H9 (cell line): Measurements from ENCODE around the gene DRD4. TPM values are rescaled to one million over a fixed set of nuclear protein-coding genes. Genes with fewer than 3 reads are reported as not detected.

Source experiments
- DNase-seq: peaks from one replicate; pipeline ENCODE4 v3.0.0-alpha.2; 2017
- H2AFZ ChIP-seq: one replicate; pipeline ENCODE4 v1.6.1; 2013; ENCODE audit warnings: mild to moderate bottlenecking, low read length, control low read depth, moderate library complexity
- H2AK5ac ChIP-seq: 2 replicates; pipeline ENCODE4 v1.6.1; 2013; ENCODE audit warnings: low read length, control low read depth, mixed read lengths; ENCODE audit not compliant: insufficient read length
- H2BK120ac ChIP-seq: one replicate; pipeline ENCODE4 v1.6.1; 2013; ENCODE audit warnings: low read depth, mild to moderate bottlenecking, low read length, control low read depth, inconsistent platforms; ENCODE audit not compliant: poor library complexity, severe bottlenecking
- H2BK12ac ChIP-seq: 2 replicates; pipeline ENCODE4 v1.6.1; 2013; ENCODE audit warnings: low read length, control low read depth, mixed read lengths, low read depth; ENCODE audit not compliant: insufficient read length
- H2BK15ac ChIP-seq: 2 replicates; pipeline ENCODE4 v1.6.1; 2013; ENCODE audit warnings: low read depth, low read length, control low read depth
- H2BK20ac ChIP-seq: one replicate; pipeline ENCODE4 v1.6.1; 2013; ENCODE audit warnings: low read depth, mild to moderate bottlenecking, low read length, control low read depth, inconsistent platforms; ENCODE audit not compliant: poor library complexity, severe bottlenecking
- H2BK5ac ChIP-seq: 2 replicates; pipeline ENCODE4 v1.6.1; 2013; ENCODE audit warnings: low read length, control low read depth, mixed read lengths; ENCODE audit not compliant: insufficient read length
- H3K14ac ChIP-seq: 2 replicates; pipeline ENCODE4 v1.6.1; 2013; ENCODE audit warnings: low read length, control low read depth; ENCODE audit not compliant: insufficient read depth
- H3K18ac ChIP-seq: 2 replicates; pipeline ENCODE4 v1.6.1; 2013; ENCODE audit warnings: low read depth, mild to moderate bottlenecking, mixed read lengths, low read length, control low read depth; ENCODE audit not compliant: insufficient read length
- H3K23ac ChIP-seq: 2 replicates; pipeline ENCODE4 v1.6.1; 2013; ENCODE audit warnings: low read length, control low read depth, mixed read lengths, low read depth; ENCODE audit not compliant: insufficient read length
- H3K23me2 ChIP-seq: 2 replicates; pipeline ENCODE4 v1.6.1; 2013; ENCODE audit warnings: low read depth, mild to moderate bottlenecking, mixed read lengths, low read length, control low read depth; ENCODE audit not compliant: insufficient read length, poor library complexity, severe bottlenecking
- H3K27ac ChIP-seq: 2 replicates; pipeline ENCODE4 v1.5.1; 2013; ENCODE audit warnings: low read length, control low read depth, mixed read lengths, low read depth; ENCODE audit not compliant: insufficient read length
- H3K27me3 ChIP-seq: 2 replicates; pipeline ENCODE4 v1.6.1; 2013; ENCODE audit warnings: low read length, control low read depth, inconsistent platforms; ENCODE audit not compliant: insufficient read depth
- H3K4ac ChIP-seq: 2 replicates; pipeline ENCODE4 v1.6.1; 2013; ENCODE audit warnings: low read depth, mild to moderate bottlenecking, control low read depth, inconsistent platforms, low read length, moderate library complexity
- H3K4me1 ChIP-seq: 2 replicates; pipeline ENCODE4 v1.6.1; 2013; ENCODE audit warnings: low read length, control low read depth, inconsistent platforms; ENCODE audit not compliant: insufficient read depth
- H3K4me2 ChIP-seq: 2 replicates; pipeline ENCODE4 v1.6.1; 2013; ENCODE audit warnings: low read length, control low read depth, mixed read lengths; ENCODE audit not compliant: insufficient read length, insufficient read depth
- H3K56ac ChIP-seq: 2 replicates; pipeline ENCODE4 v1.6.1; 2013; ENCODE audit warnings: low read depth, mild to moderate bottlenecking, mixed read lengths, low read length, control low read depth; ENCODE audit not compliant: insufficient read length
- H3K79me1 ChIP-seq: 2 replicates; pipeline ENCODE4 v1.6.1; 2013; ENCODE audit warnings: low read depth, mild to moderate bottlenecking, moderate library complexity, low read length, control low read depth, inconsistent platforms; ENCODE audit not compliant: insufficient read depth, poor library complexity, severe bottlenecking
- H3K79me2 ChIP-seq: 2 replicates; pipeline ENCODE4 v1.6.1; 2013; ENCODE audit warnings: low read length, control low read depth, inconsistent platforms; ENCODE audit not compliant: insufficient read depth
- H3K9ac ChIP-seq: 2 replicates; pipeline ENCODE4 v1.6.1; 2013; ENCODE audit warnings: low read length, control low read depth, mixed read lengths; ENCODE audit not compliant: insufficient read length; ENCODE audit errors: extremely low read depth
- H3K9me3 ChIP-seq: one replicate; pipeline ENCODE4 v1.6.1; 2013; ENCODE audit warnings: low read depth, low read length, inconsistent platforms; ENCODE audit not compliant: control insufficient read depth
- H3T11ph ChIP-seq: one replicate; pipeline ENCODE4 v1.6.1; 2013; ENCODE audit warnings: mild to moderate bottlenecking, low read length, control low read depth, inconsistent platforms
- H4K20me1 ChIP-seq: one replicate; pipeline ENCODE4 v1.6.1; 2013; ENCODE audit not compliant: control insufficient read depth, insufficient read length, insufficient read depth
- H4K5ac ChIP-seq: 2 replicates; pipeline ENCODE4 v1.6.1; 2013; ENCODE audit warnings: low read depth, mild to moderate bottlenecking, mixed read lengths, low read length, control low read depth; ENCODE audit not compliant: insufficient read length
- H4K8ac ChIP-seq: replicated peaks from 2 replicates; pipeline ENCODE4 v1.6.1; 2013; ENCODE audit warnings: low read length, control low read depth, mixed read lengths, low read depth; ENCODE audit not compliant: insufficient read length
- H4K91ac ChIP-seq: 2 replicates; pipeline ENCODE4 v1.6.1; 2013; ENCODE audit warnings: low read depth, mild to moderate bottlenecking, moderate library complexity, mixed read lengths, low read length, control low read depth; ENCODE audit not compliant: insufficient read length
- H3K27ac Mint-ChIP-seq, 3 experiments: 2 replicates in 2 of 3; 3 replicates in 1 of 3; pipeline ENCODE4 v1.8.0; 2020 to 2021; ENCODE audit warnings: mixed read lengths in 3 of 3, mild to moderate bottlenecking in 1 of 3, moderate library complexity in 1 of 3
- H3K27me3 Mint-ChIP-seq: 2 replicates; pipeline ENCODE4 v1.8.0; 2021; ENCODE audit warnings: low read depth, mild to moderate bottlenecking, moderate library complexity, mixed read lengths
- H3K36me3 Mint-ChIP-seq, 3 experiments: 2 replicates in 2 of 3; 3 replicates in 1 of 3; pipeline ENCODE4 v1.8.0; 2020 to 2021; ENCODE audit warnings: low read depth in 3 of 3, mixed read lengths in 3 of 3; ENCODE audit not compliant: insufficient read depth in 1 of 3
- H3K4me1 Mint-ChIP-seq, 2 experiments: 2 replicates each; pipeline ENCODE4 v1.8.0; 2020; ENCODE audit warnings: mixed read lengths in 2 of 2
- H3K4me3 Mint-ChIP-seq, 2 experiments: 2 replicates in 1 of 2; 3 replicates in 1 of 2; pipeline ENCODE4 v1.8.0; 2020 to 2021; ENCODE audit warnings: mild to moderate bottlenecking in 2 of 2, mixed read lengths in 2 of 2, moderate library complexity in 1 of 2
- H3K9me3 Mint-ChIP-seq, 2 experiments: 2 replicates in 1 of 2; 3 replicates in 1 of 2; pipeline ENCODE4 v1.8.0; 2020; ENCODE audit warnings: mild to moderate bottlenecking in 2 of 2, mixed read lengths in 2 of 2, moderate library complexity in 1 of 2
- CTCF ChIP-seq: fragments of 200-600 bp; sonication (generic); conservative IDR thresholded peaks from 3 replicates; pipeline ENCODE4 v1.8.0; 2021; ENCODE audit warnings: antibody characterized with exemption, mild to moderate bottlenecking
- WGBS: extraction: QIAGEN DNeasy Blood & Tissue Kit; methylation state at CpG from one replicate; pipeline ENCODE4 v1.1.7; 2013; ENCODE audit warnings: missing lambda C conversion rate, low lambda C conversion rate, mixed read lengths; ENCODE audit not compliant: insufficient read length; ENCODE audit errors: extremely low coverage; 5-methylcytosine and 5-hydroxymethylcytosine counted together
- total RNA-seq: library from RNA; stranded (reverse); gene quantifications from 2 replicates; pipeline ENCODE4 v1.2.1, GENCODE V29; 2021

Gene DRD4
- total RNA-seq, 1 experiment from 2014 or later = 6.8 TPM

GRCh38 chr11:617199-617911, 19.7 kb upstream of the DRD4 start:
- Histone ChIP-seq H2BK20ac (no peak overlapping the region), H3K4me1 (no peaks in the 10 kb centered on the region), H3K56ac (no peak overlapping the region), H4K20me1 (no peaks in the 10 kb centered on the region), H2BK120ac (no peak overlapping the region), H4K91ac (no peak overlapping the region), H4K8ac (no peak overlapping the region), H3K14ac (no peak overlapping the region), H3K4ac (no peak overlapping the region), H2AK5ac (no peak overlapping the region), H2AFZ (no peak overlapping the region), H3K23me2 (peaks cover 4% of the 10 kb centered on the region), H3K9me3 (no peaks in the 10 kb centered on the region), H3K23ac (no peak overlapping the region), H3K27ac (no peak overlapping the region), H3K79me2 (no peaks in the 10 kb centered on the region), H2BK12ac (no peak overlapping the region), H2BK5ac (no peak overlapping the region), H3K4me2 (no peak overlapping the region), H3K27me3 (no peaks in the 10 kb centered on the region), H3K79me1 (no peaks in the 10 kb centered on the region), H3T11ph (no peak overlapping the region), H4K5ac (no peak overlapping the region), H3K9ac (no peak overlapping the region), H3K18ac (no peak overlapping the region), H2BK15ac (no peak overlapping the region)
- H3K4me3 Mint-ChIP-seq = no peak overlapping the region
- H3K9me3 Mint-ChIP-seq = no peaks in the 10 kb centered on the region
- no peaks in the 10 kb centered on the region for H3K27me3 Mint-ChIP-seq
- no peak for DNase-seq
- H3K4me1 Mint-ChIP-seq = peaks cover under 1 to 3% of the 10 kb centered on the region in 2 experiments; a peak in 2 of 4 replicates
- no CpG with 5 or more reads among the region's 57 CpGs for WGBS
- no peak overlapping the region for H3K27ac Mint-ChIP-seq
- H3K36me3 Mint-ChIP-seq = peaks cover 0 to 9% (median 5%) of the 10 kb centered on the region in 3 experiments; a peak in 4 of 7 replicates
- TF ChIP-seq CTCF = no peak
